Activated naive CD8-positive, alpha-beta T cell treated with anti-CD3 and anti-CD28 coated beads for 36 hours (primary cell): ENCODE data around the gene GNB1L. TPM values are rescaled to one million over a fixed set of nuclear protein-coding genes. Genes with fewer than 3 reads are reported as not detected.
"Not testable (repeated sequence)": the region's sequence is repeated elsewhere in the genome, so short reads cannot be mapped to it uniquely, and the experiment has no call there.

ENCODE experiments used
- DNase-seq: peaks from one replicate; pipeline ENCODE4 v3.0.0; 2021
- H3K27ac Mint-ChIP-seq: one replicate; pipeline ENCODE4 v1.8.0; 2022; ENCODE audit warnings: mild to moderate bottlenecking, moderate library complexity, mixed read lengths
- H3K27me3 Mint-ChIP-seq: one replicate; pipeline ENCODE4 v1.8.0; 2022; ENCODE audit warnings: mild to moderate bottlenecking, mixed read lengths
- H3K36me3 Mint-ChIP-seq: one replicate; pipeline ENCODE4 v1.8.0; 2021; ENCODE audit warnings: mild to moderate bottlenecking, mixed read lengths
- H3K4me1 Mint-ChIP-seq: one replicate; pipeline ENCODE4 v1.8.0; 2021; ENCODE audit warnings: mixed read lengths
- H3K4me3 Mint-ChIP-seq: one replicate; pipeline ENCODE4 v1.8.0; 2022; ENCODE audit warnings: mild to moderate bottlenecking, moderate library complexity, mixed read lengths
- H3K9me3 Mint-ChIP-seq: one replicate; pipeline ENCODE4 v1.8.0; 2022; ENCODE audit warnings: mixed read lengths
- total RNA-seq, 2 experiments: library from RNA; stranded (reverse); gene quantifications; one replicate each; pipeline ENCODE4 v1.2.3, GENCODE V29; 2021

GNB1L gene
- total RNA-seq, 2 experiments from 2014 or later = 14.5 TPM

GRCh38 chr22:19892925-19893324 lies 38.3 kb upstream of the GNB1L start:
- DNase-seq = no peak
- Mint-ChIP-seq H3K36me3 (peaks cover 9% of the 10 kb centered on the region), H3K9me3 (no peaks in the 10 kb centered on the region), H3K4me3 (no peak overlapping the region), H3K4me1 (peaks cover 72% of the 10 kb centered on the region), H3K27me3 (no peaks in the 10 kb centered on the region), H3K27ac (peak overlapping the region; percentile 97)

DNA sequence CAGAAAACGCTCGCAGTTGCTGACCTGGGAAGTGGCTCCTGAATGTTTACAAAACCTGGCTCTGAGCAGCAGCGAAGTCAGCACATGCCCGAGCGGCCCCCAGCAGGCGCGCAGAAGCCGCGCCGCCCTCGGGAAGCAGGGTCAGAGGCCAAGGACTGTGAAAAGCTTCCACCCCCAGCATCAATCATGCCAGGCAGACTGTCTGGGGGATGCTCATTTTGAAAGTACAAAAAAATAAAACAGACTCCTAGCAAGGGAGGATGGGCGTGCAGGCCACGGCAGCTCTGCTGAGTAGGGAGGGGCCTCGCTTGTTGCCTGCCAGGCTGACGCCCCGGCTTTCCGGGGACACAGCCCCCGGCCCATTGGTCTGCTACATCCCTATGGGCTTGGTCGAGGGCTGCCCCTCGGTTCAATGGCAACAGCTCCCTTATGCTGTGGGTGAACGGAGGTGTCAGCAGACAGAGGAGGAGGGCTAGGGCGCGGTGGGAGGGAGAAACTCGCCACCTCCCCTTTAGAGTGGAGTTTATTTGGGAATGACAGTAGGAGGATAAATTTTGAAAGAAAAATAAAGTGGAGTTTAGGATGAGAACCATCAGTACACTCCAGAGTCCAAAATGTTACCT lies 37.7 kb upstream of the GNB1L start:
- peak overlapping the region; percentile 76 for H3K4me3 Mint-ChIP-seq
- peak overlapping the region; percentile 97 for H3K27ac Mint-ChIP-seq
- DNase-seq = peak; percentile 72
- H3K4me1 Mint-ChIP-seq = peaks cover 77% of the 10 kb centered on the region
- peaks cover 9% of the 10 kb centered on the region for H3K36me3 Mint-ChIP-seq
- H3K9me3 Mint-ChIP-seq = no peaks in the 10 kb centered on the region
- no peaks in the 10 kb centered on the region for H3K27me3 Mint-ChIP-seq

DNA sequence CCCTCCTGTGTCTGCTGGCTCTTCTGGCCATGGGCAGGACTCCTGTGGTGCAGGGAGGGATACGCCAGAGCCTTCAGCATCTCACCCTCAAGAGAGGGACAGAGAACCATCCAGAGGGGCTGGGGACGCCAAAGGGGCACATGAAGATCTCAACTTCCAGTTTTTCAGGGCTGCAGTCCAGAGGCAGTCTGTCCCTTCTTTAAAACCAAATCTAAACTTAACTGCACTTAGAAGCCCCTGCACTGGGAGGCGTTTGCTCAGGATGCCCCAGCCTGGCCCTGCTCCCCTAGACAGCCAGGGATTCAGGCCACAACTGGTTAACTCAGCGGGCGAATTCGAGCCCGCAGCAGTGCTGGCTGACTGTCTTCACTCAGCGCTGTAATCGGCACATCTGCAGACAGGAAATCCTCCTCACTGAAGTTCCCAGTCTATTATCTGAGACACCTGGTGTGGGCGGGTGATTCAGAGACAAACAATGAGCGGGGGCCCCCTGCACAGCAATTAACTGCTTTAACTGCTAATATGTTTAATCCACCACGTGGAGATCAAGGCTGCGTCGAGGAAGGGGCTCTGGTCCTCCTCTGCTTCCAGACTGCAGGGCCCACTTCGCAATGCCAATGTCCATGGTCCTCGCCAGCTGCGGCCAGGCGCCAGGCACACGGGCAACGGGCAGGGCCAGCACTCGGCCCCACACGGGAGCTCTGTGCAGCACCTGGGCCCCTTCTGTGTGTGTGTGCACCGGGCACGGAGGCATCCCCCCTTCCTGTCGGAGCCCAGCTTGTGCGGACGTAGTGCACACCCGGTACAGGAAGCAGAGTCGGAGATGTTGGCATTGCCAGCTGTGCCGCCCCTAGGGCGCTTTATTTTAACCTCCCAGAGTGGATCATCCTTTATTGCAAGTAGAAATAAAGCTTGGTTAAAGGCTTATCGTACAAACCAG lies 36.9 kb upstream of the GNB1L start:
- Mint-ChIP-seq H3K9me3 (no peaks in the 10 kb centered on the region), H3K36me3 (peaks cover 9% of the 10 kb centered on the region), H3K27me3 (no peaks in the 10 kb centered on the region), H3K27ac (peak overlapping the region; percentile 97), H3K4me3 (peak overlapping the region; percentile 76), H3K4me1 (peaks cover 78% of the 10 kb centered on the region)
- peak; percentile 82 for DNase-seq

DNA sequence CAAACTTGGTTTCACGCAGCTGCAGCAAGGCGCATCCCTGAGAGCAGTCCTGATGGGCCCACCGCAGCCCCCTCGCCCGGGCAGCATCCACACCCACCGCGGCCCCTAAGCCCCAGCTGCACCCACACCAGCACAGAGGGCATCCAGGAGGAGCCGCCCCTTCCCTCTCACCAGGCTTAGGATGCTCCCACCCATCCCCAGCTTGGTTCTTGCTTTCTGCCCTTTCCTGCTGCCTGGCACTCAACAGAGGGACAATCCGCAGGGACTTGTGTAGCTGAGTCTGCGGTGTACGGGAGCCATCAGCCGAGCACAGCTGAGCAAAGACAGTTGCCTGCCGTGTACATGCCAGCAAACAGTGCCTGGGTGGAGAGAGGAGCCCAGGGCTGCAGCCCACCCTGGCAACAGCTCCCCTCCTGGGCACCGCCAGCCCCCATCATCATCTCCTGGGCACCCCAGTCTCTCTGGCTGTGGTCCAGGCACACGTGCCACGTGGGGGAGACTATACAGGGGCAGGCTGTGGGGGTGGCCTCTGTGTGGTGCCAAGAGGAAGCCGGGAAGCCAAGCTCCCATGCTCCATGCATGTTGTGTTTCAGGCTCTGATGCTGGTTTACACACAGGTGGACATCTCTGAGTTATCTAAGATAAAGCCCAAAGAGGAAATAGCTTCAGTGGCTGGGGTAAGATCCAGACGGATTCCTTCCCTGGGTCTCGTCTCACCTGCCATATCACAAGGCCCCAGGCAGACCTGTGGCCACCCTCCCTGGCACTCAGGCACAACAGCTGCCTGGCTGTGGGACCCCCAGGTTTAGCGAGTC lies 36.0 kb upstream of the GNB1L start:
- no peak for DNase-seq
- peak overlapping the region; percentile 76 for H3K4me3 Mint-ChIP-seq
- H3K27ac Mint-ChIP-seq = peak overlapping the region; percentile 97
- H3K9me3 Mint-ChIP-seq = no peaks in the 10 kb centered on the region
- peaks cover 9% of the 10 kb centered on the region for H3K36me3 Mint-ChIP-seq
- no peaks in the 10 kb centered on the region for H3K27me3 Mint-ChIP-seq
- H3K4me1 Mint-ChIP-seq = peaks cover 74% of the 10 kb centered on the region

DNA sequence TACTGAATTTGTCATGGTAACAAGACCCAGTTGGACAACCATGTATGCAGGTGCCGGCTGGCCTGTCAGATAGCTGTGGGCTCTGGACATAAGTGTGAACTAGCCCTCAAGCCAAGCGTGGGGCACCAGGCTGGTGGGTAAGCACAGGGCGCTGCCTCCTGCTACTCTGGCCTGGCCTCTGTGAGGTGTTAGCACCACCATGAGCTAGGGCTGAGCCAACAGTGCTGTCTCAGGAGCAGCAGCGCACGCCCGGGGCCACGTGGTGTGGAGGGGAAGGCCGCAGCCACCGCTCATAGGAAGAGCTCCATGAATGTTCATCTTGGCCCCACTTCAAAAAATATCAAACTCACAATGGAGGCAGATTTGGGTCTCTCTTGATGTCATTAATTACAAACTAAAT lies 35.3 kb upstream of the GNB1L start:
- Mint-ChIP-seq H3K4me3 (no peak overlapping the region), H3K4me1 (peaks cover 74% of the 10 kb centered on the region), H3K36me3 (peaks cover 7% of the 10 kb centered on the region), H3K27ac (peak overlapping the region; percentile 79), H3K27me3 (no peaks in the 10 kb centered on the region), H3K9me3 (no peaks in the 10 kb centered on the region)
- peak; percentile 52 for DNase-seq

DNA sequence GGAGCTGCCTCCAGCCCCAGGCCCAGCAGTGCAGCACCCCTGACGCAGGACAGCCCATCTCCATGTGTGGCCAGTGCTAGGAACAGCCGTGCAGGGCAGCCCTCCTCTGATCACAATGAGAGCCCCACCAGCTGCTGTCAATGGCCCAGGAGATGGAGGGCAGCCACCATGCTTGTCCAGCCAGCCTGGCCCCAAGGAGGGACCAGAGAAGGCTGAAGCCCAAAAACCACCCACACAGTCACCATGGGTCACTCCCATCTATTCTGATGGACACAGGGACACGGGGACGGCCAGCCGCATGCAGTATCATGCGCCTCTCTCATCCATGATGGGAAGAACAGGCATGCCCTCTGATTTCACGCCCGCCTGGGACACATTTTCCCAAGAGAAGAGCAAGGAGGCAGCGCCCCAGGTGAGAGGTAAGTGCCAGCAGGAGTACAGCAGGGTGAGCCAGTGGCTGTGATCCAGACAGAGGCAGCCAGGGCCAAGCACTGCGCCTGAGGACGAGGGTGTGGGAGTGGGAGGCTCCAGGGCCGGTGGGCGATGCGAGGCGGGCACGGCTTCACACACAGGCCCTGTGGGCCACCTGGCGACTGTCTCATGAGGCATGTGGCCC lies 33.6 kb upstream of the GNB1L start:
- H3K9me3 Mint-ChIP-seq = no peaks in the 10 kb centered on the region
- H3K36me3 Mint-ChIP-seq = no peaks in the 10 kb centered on the region
- no peaks in the 10 kb centered on the region for H3K27me3 Mint-ChIP-seq
- no peak overlapping the region for H3K4me3 Mint-ChIP-seq
- no peak overlapping the region for H3K27ac Mint-ChIP-seq
- DNase-seq = no peak
- H3K4me1 Mint-ChIP-seq = peaks cover 63% of the 10 kb centered on the region

DNA sequence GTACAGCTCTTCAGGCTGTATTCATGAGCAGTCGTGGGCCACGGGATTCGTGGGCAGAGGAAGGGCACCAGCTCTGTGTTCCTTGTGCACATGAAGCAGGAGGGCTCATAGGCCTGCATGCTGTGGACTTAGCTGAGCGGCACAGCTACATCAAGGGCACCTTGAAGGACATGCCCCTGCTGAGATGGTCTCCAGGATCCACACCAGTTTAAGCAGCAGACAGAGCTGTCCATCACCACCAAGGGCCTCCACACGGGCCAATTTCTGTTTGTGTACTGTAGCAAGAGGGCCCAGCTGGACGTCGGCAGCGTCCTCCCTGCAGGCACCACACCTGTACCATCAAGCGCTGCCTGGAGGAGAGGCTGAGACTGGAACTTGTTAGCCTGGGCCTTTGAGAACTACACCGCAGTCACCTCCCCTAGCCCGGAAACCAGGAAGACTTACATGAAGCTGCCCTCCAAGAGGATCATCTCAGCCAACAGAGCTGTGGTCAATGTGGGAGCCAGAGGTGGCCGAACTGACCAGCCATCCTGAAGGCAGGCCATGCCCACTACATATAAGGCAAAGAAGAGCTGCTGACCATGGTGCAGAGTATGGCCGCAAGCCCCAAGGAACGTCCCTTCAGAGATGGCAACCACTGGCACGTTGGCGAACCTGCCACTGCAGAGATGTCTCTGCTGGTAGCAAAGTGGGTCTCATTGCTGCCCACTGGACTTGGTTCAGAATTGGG lies 32.7 kb upstream of the GNB1L start:
- no peak overlapping the region for H3K4me3 Mint-ChIP-seq
- no peak for DNase-seq

GRCh38 chr22:19886605-19887255 lies 32.1 kb upstream of the GNB1L start:
- Mint-ChIP-seq H3K4me1 (peaks cover 48% of the 10 kb centered on the region), H3K27me3 (no peaks in the 10 kb centered on the region), H3K9me3 (no peaks in the 10 kb centered on the region), H3K27ac (peak overlapping the region; percentile 84), H3K36me3 (no peaks in the 10 kb centered on the region), H3K4me3 (peak overlapping the region; percentile 29)
- no peak for DNase-seq

More for the DNA sequence above, 32.7 kb upstream of the GNB1L start:
- H3K27me3 Mint-ChIP-seq = no peaks in the 10 kb centered on the region
- H3K36me3 Mint-ChIP-seq = no peaks in the 10 kb centered on the region
- H3K9me3 Mint-ChIP-seq = no peaks in the 10 kb centered on the region
- peak overlapping the region; percentile 84 for H3K27ac Mint-ChIP-seq
- peaks cover 55% of the 10 kb centered on the region for H3K4me1 Mint-ChIP-seq

GRCh38 chr22:19885841-19886592 lies 31.3 kb upstream of the GNB1L start:
- H3K4me3 Mint-ChIP-seq = peak overlapping the region; percentile 38
- no peaks in the 10 kb centered on the region for H3K36me3 Mint-ChIP-seq
- peak overlapping the region; percentile 40 for H3K27ac Mint-ChIP-seq
- no peak for DNase-seq
- no peaks in the 10 kb centered on the region for H3K27me3 Mint-ChIP-seq
- H3K4me1 Mint-ChIP-seq = peaks cover 41% of the 10 kb centered on the region
- no peaks in the 10 kb centered on the region for H3K9me3 Mint-ChIP-seq

DNA sequence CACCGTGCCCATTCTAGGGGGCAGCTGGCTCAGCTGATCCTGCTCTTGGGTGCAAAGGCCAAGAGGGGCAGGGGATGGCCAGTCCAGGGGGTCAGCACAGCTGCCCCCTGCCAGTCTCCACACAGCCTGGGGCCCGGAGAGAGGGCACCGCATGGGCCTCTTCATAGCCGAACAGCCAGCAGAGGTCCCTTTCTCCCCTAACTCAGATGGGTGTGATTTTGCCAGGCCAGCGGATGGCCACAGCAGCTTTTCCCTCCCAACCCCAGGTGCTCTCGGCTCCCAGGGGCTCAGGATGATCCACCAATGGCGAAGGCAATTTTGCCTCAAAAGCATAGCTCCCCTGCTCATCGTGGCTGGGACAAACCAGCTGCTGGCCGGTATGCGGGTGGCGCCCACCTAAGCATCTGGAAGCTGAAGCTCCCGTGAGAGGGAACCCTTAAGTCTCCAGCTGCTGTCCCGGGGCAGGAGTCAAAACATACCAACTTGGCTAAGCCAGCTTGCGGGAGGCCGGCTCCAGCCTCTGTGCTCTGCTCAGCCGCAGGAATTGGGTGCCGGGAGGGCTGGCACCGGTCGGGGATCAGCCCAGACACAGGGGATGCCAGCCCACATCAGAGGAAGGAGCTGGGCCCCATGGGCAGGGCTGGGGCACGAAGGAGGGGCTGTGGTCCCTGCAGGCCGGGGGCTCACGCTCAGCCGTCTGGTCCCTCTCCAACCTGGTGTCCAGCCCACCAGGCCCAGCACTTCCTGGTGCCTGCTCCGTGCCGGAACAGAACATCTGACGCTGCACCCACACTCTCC lies 30.5 kb upstream of the GNB1L start:
- Mint-ChIP-seq H3K4me1 (peaks cover 34% of the 10 kb centered on the region), H3K36me3 (no peaks in the 10 kb centered on the region), H3K27ac (peak overlapping the region; percentile 40), H3K27me3 (no peaks in the 10 kb centered on the region), H3K4me3 (peak overlapping the region; percentile 38), H3K9me3 (no peaks in the 10 kb centered on the region)
- DNase-seq = no peak

GRCh38 chr22:19884161-19884953 lies 29.7 kb upstream of the GNB1L start:
- Mint-ChIP-seq H3K27ac (no peak overlapping the region), H3K4me1 (peaks cover 29% of the 10 kb centered on the region), H3K27me3 (no peaks in the 10 kb centered on the region), H3K36me3 (no peaks in the 10 kb centered on the region), H3K9me3 (no peaks in the 10 kb centered on the region), H3K4me3 (no peak overlapping the region)
- DNase-seq = no peak

DNA sequence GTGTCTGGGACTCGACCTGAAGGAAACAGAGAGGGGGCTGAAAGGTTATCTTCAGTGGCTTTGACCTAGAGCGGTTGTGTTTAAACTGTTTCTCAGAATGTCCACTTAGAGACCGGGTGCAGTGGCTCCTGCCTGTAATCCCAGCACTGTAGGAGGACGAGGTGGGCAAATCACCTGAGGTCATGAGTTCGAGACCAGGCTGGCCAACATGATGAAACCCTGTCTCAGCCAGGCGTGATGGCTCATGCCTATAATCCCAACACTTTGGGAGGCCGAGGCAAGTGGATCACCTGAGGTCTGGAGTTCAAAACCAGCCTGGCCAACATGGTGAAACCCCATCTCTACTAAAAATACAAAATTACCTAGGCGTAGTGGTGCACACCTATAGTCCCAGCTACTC lies 28.8 kb upstream of the GNB1L start:
- not testable (repeated sequence) for H3K27me3 Mint-ChIP-seq, H3K9me3 Mint-ChIP-seq, H3K36me3 Mint-ChIP-seq, H3K27ac Mint-ChIP-seq, DNase-seq, H3K4me3 Mint-ChIP-seq
- H3K4me1 Mint-ChIP-seq = peaks cover 27% of the 10 kb centered on the region
